D721Med (cell line): ENCODE results near the gene MAP4K4.

Source experiments
- DNase-seq: peaks from one replicate; pipeline ENCODE4 v3.0.0; 2011; ENCODE audit warnings: low spot score; ENCODE audit not compliant: insufficient read length
- FAIRE-seq: peaks from 2 replicates; lab custom pipeline; 2011; peaks lifted over from hg19 to GRCh38; lab: Jason Lieb, UNC
- CTCF ChIP-seq: IDR thresholded peaks from 2 replicates; pipeline ENCODE4 v1.5.1; 2012; ENCODE audit warnings: mild to moderate bottlenecking, control low read depth; ENCODE audit not compliant: insufficient read depth; ENCODE audit errors: missing control alignments

Gene MAP4K4

GRCh38 chr2:101815739-101816391 is 118.4 kb downstream of the MAP4K4 start:
- no peak for TF ChIP-seq CTCF
- no peak for DNase-seq
- FAIRE-seq: no peak

- no peak for FAIRE-seq
- no peak for DNase-seq
- no peak for TF ChIP-seq CTCF
Observed at GRCh38 chr2:101816598-101816997, 119.1 kb downstream of the MAP4K4 start.

- FAIRE-seq (no peak), DNase-seq (no peak)
- TF ChIP-seq CTCF: no peak
Observed at GRCh38 chr2:101817481-101817880, 120.0 kb downstream of the MAP4K4 start.

- no peak for TF ChIP-seq CTCF
- FAIRE-seq (no peak), DNase-seq (no peak)
Observed at GRCh38 chr2:101818531-101819451, 121.3 kb downstream of the MAP4K4 start.

- DNase-seq: no peak
- FAIRE-seq: no peak
- no peak for TF ChIP-seq CTCF
Observed at GRCh38 chr2:101820519-101820918, 123.0 kb downstream of the MAP4K4 start.

- FAIRE-seq: no peak
- no peak for DNase-seq
- TF ChIP-seq CTCF: no peak
Observed at GRCh38 chr2:101821059-101821805, 123.7 kb downstream of the MAP4K4 start.
